PFSK-1 (cell line): ENCODE measurements around the gene CLIC5.

Source experiments
- POLR2AphosphoS5 ChIP-seq: IDR thresholded peaks from 2 replicates; pipeline ENCODE4 v1.6.1; 2012; ENCODE audit warnings: low read depth, mild to moderate bottlenecking, control low read depth, low read length, moderate library complexity
- TAF1 ChIP-seq: IDR thresholded peaks from 2 replicates; pipeline ENCODE4 v1.6.1; 2012; ENCODE audit warnings: low read length, control low read depth, borderline replicate concordance; ENCODE audit not compliant: insufficient read depth

- TF ChIP-seq TAF1 (no peak), POLR2AphosphoS5 (no peak)
These were observed 99.0 kb downstream of the CLIC5 start for GRCh38 chr6:45916692-45917091.
